Fibroblast of skin of left biceps (primary cell): Measurements from ENCODE around the gene MYH6.
"Not testable (repeated sequence)": the region's sequence is repeated elsewhere in the genome, so short reads cannot be mapped to it uniquely, and the experiment has no call there.

ENCODE experiments used
- DNase-seq, 2 experiments: peaks; one replicate each; pipeline ENCODE4 v3.0.0-alpha.2; 2013; ENCODE audit warnings: low read depth in 2 of 2

MYH6 gene

GRCh38 chr14:23414906-23415820 is 7.1 kb upstream of the MYH6 start:
- no peak for DNase-seq

- no peak for DNase-seq
Observed at GRCh38 chr14:23414254-23414653, 6.2 kb upstream of the MYH6 start.

- no peak for DNase-seq
Observed at GRCh38 chr14:23413681-23414080, 5.6 kb upstream of the MYH6 start.

- DNase-seq, result no peak
Observed at GRCh38 chr14:23411563-23412525, 3.8 kb upstream of the MYH6 start.

- DNase-seq, result no peak
Observed at GRCh38 chr14:23409966-23410635, 2.0 kb upstream of the MYH6 start.

- no peak for DNase-seq
Observed at GRCh38 chr14:23409475-23409874, 1.4 kb upstream of the MYH6 start.

- no peak for DNase-seq
Observed at GRCh38 chr14:23408307-23408630, 196 bp upstream of the MYH6 start.

- DNase-seq, result no peak
Observed at GRCh38 chr14:23406725-23407355, 1.2 kb downstream of the MYH6 start.

- no peak for DNase-seq
Observed at GRCh38 chr14:23406244-23406643, 1.8 kb downstream of the MYH6 start.

GRCh38 chr14:23405516-23406025 is 2.5 kb downstream of the MYH6 start:
- no peak for DNase-seq

GRCh38 chr14:23405096-23405495 is 3.0 kb downstream of the MYH6 start:
- DNase-seq, result no peak

- no peak for DNase-seq
Observed at GRCh38 chr14:23404331-23404900, 3.7 kb downstream of the MYH6 start.

GRCh38 chr14:23403908-23404307 is 4.2 kb downstream of the MYH6 start:
- DNase-seq, result no peak

- DNase-seq, result no peak
Observed at GRCh38 chr14:23403139-23403438, 5.0 kb downstream of the MYH6 start.

GRCh38 chr14:23402296-23403138 is 5.6 kb downstream of the MYH6 start:
- DNase-seq, result no peak

GRCh38 chr14:23401291-23401690 is 6.8 kb downstream of the MYH6 start:
- no peak for DNase-seq

GRCh38 chr14:23400496-23401149 is 7.5 kb downstream of the MYH6 start:
- not testable (repeated sequence) for DNase-seq

GRCh38 chr14:23399591-23399990 is 8.5 kb downstream of the MYH6 start:
- no peak for DNase-seq

- DNase-seq, result no peak
Observed at GRCh38 chr14:23399136-23399535, 8.9 kb downstream of the MYH6 start.

GRCh38 chr14:23398348-23398747 is 9.7 kb downstream of the MYH6 start:
- DNase-seq, result no peak
